Esophagus squamous epithelium (tissue), 5 donors: ENCODE results near the gene RCL1. TPM values are rescaled to one million over a fixed set of nuclear protein-coding genes. Genes with fewer than 3 reads are reported as not detected.

Experiments
- DNase-seq: peaks from one replicate; lab custom pipeline; 2025; lab: John Stamatoyannopoulos, UW
- H3K27ac ChIP-seq, 4 donors: fragments of 200-600 bp; sonication (generic); one replicate each; pipeline ENCODE4 v1.5.1; 2016 to 2019; ENCODE audit warnings: mild to moderate bottlenecking in 1 of 4
- H3K27me3 ChIP-seq, 4 donors: fragments of 200-600 bp; sonication (generic); 1 replicate in 3 of 4; 2 replicates in 1 of 4; pipeline versions ENCODE4 v1.5.1 to v1.6.0; 2017 to 2021; ENCODE audit warnings: antibody characterized with exemption in 1 of 4
- H3K36me3 ChIP-seq, 3 donors: fragments of 200-600 bp; sonication (generic); one replicate each; pipeline ENCODE4 v1.5.1; 2016 to 2019
- H3K4me1 ChIP-seq, 3 donors: fragments of 200-600 bp; sonication (generic); one replicate each; pipeline ENCODE4 v1.5.1; 2017 to 2019
- H3K4me3 ChIP-seq, 4 donors: fragments of 200-600 bp; sonication (generic); 1 replicate in 3 of 4; 2 replicates in 1 of 4; pipeline ENCODE4 v1.5.1; 2016 to 2019; ENCODE audit warnings: mild to moderate bottlenecking in 2 of 4, moderate library complexity in 1 of 4
- H3K9me3 ChIP-seq, 3 donors: fragments of 200-600 bp; sonication (generic); one replicate each; pipeline ENCODE4 v1.5.1; 2016 to 2019
- CTCF ChIP-seq, 6 experiments: fragments of 450-650 bp in 4 of 6; fragments of 200-600 bp in 2 of 6; sonication (generic) in 2 of 6; IDR thresholded peaks; one replicate each; pipeline ENCODE4 v1.5.1; 2016 to 2019; ENCODE audit warnings: antibody characterized with exemption in 6 of 6, mild to moderate bottlenecking in 4 of 6, moderate library complexity in 4 of 6
- POLR2A ChIP-seq, 4 donors: fragments of 450-650 bp; IDR thresholded peaks; one replicate each; pipeline ENCODE4 v1.6.1; 2017; ENCODE audit warnings: antibody characterized with exemption in 4 of 4, mild to moderate bottlenecking in 4 of 4, moderate library complexity in 3 of 4
- WGBS, 2 donors: methylation state at CpG; one replicate each; pipeline ENCODE4 v1.1.5; 2018; 5-methylcytosine and 5-hydroxymethylcytosine counted together
- intact Hi-C: fragments of 100-400 bp; cut with DNase I; formaldehyde crosslinking; loops from one replicate; pipeline ENCODE4 v1.15.0; 2022
- total RNA-seq, 4 donors: library from RNA; depleted of rRNA; stranded (reverse); fragments of >200 nt; gene quantifications; one replicate each; pipeline ENCODE4 v1.1.0, GENCODE V29; 2016
- donor health status: DM: yes; HTN: yes; CAD: no.

The RCL1 gene
- total RNA-seq, 4 donors from 2014 or later, result 13.8 to 28.0 (median 16.5) TPM

GRCh38 chr9:4861736-4862451 lies 69.2 kb downstream of the RCL1 start:
- Histone ChIP-seq H3K9me3 (no peaks in the 10 kb centered on the region), H3K36me3 (peaks cover 0 to 42% (median 6%) of the 10 kb centered on the region in 3 donors), H3K27me3 (no peaks in the 10 kb centered on the region), H3K4me1 (peaks cover 0 to 21% (median 0%) of the 10 kb centered on the region in 3 donors), H3K4me3 (no peak overlapping the region), H3K27ac (no peak overlapping the region)
- TF ChIP-seq POLR2A (IDR thresholded peaks at IDR 0.05), result no peak
- no peak for TF ChIP-seq CTCF (IDR thresholded peaks at IDR 0.05)
- 80 to 88% methylated on average over 7 of the region's 7 CpGs for WGBS, 2 donors
- DNase-seq, result no peak
- intact Hi-C loops, result no loop called here

GRCh38 chr9:4862506-4863250 lies 69.9 kb downstream of the RCL1 start:
- Histone ChIP-seq H3K36me3 (peaks cover 0 to 39% (median 6%) of the 10 kb centered on the region in 3 donors), H3K4me1 (peaks cover 0 to 21% (median 0%) of the 10 kb centered on the region in 3 donors), H3K4me3 (no peak overlapping the region), H3K27me3 (no peaks in the 10 kb centered on the region), H3K27ac (peak overlapping the region in 1 of 4 donors; percentile 42), H3K9me3 (no peaks in the 10 kb centered on the region)
- DNase-seq, result no peak
- intact Hi-C loops, result no loop called here
- TF ChIP-seq POLR2A (IDR thresholded peaks at IDR 0.05) (no peak), CTCF (IDR thresholded peaks at IDR 0.05) (no peak)
- 87 to 91% methylated on average over 6 of the region's 6 CpGs for WGBS, 2 donors

GRCh38 chr9:4864234-4864661 lies 71.5 kb downstream of the RCL1 start:
- peaks cover 0 to 21% (median 0%) of the 10 kb centered on the region in 3 donors for H3K4me1 ChIP-seq
- no peaks in the 10 kb centered on the region for H3K27me3 ChIP-seq
- TF ChIP-seq CTCF (IDR thresholded peaks at IDR 0.05), result no peak
- TF ChIP-seq POLR2A (IDR thresholded peaks at IDR 0.05), result no peak
- no peak overlapping the region for H3K27ac ChIP-seq
- DNase-seq, result no peak
- no peak overlapping the region for H3K4me3 ChIP-seq
- no peaks in the 10 kb centered on the region for H3K9me3 ChIP-seq
- peaks cover 0 to 24% (median 6%) of the 10 kb centered on the region in 3 donors for H3K36me3 ChIP-seq
- 91 to 96% methylated on average over 6 to 10 of the region's 11 CpGs for WGBS, 2 donors
- intact Hi-C loops, result no loop called here

- no peak for TF ChIP-seq POLR2A (IDR thresholded peaks at IDR 0.05)
- TF ChIP-seq CTCF (IDR thresholded peaks at IDR 0.05), result no peak
- no peak overlapping the region for H3K4me3 ChIP-seq
- WGBS, 2 donors, result 93% methylated on average over 6 of the region's 6 CpGs
Measured at GRCh38 chr9:4864698-4865097, 72.0 kb downstream of the RCL1 start.

GRCh38 chr9:4865681-4866080 lies 72.9 kb downstream of the RCL1 start:
- no peak for DNase-seq
- intact Hi-C loops, result no loop called here

More at GRCh38 chr9:4864698-4865097, 72.0 kb downstream of the RCL1 start:
- peaks cover 0 to 21% (median 0%) of the 10 kb centered on the region in 3 donors for H3K4me1 ChIP-seq
- peaks cover 0 to 20% (median 6%) of the 10 kb centered on the region in 3 donors for H3K36me3 ChIP-seq
- no peak overlapping the region for H3K27ac ChIP-seq
- intact Hi-C loops, result no loop called here
- no peak for DNase-seq
- no peaks in the 10 kb centered on the region for H3K9me3 ChIP-seq
- no peaks in the 10 kb centered on the region for H3K27me3 ChIP-seq

More at GRCh38 chr9:4865681-4866080, 72.9 kb downstream of the RCL1 start:
- 83 to 88% methylated on average over 7 of the region's 7 CpGs for WGBS, 2 donors
- Histone ChIP-seq H3K9me3 (no peaks in the 10 kb centered on the region), H3K27ac (no peak overlapping the region), H3K27me3 (no peaks in the 10 kb centered on the region), H3K36me3 (peaks cover 0 to 11% (median 0%) of the 10 kb centered on the region in 3 donors), H3K4me1 (peaks cover 0 to 16% (median 0%) of the 10 kb centered on the region in 3 donors), H3K4me3 (no peak overlapping the region)
- TF ChIP-seq POLR2A (IDR thresholded peaks at IDR 0.05) (no peak), CTCF (IDR thresholded peaks at IDR 0.05) (no peak)
